ENCODE results near the gene SFRP4.

Gene SFRP4

GRCh38 chr7:37952240-37952639 lies 35.6 kb upstream of the SFRP4 start:
- no peak for TF ChIP-seq CTCF (conservative IDR thresholded peaks at IDR 0.05; ENCODE audit: low read length)
- DNase-seq (ENCODE audit: low read depth), result no peak
- no peak overlapping the region for H3K4me3 ChIP-seq (ENCODE audit: low read length)

- TF ChIP-seq CTCF (conservative IDR thresholded peaks at IDR 0.05; ENCODE audit: low read length), result no peak
- no peak for DNase-seq (ENCODE audit: low read depth)
- no peak overlapping the region for H3K4me3 ChIP-seq (ENCODE audit: low read length)
Measured at GRCh38 chr7:37947941-37948210, 31.3 kb upstream of the SFRP4 start.

- no peak for DNase-seq (ENCODE audit: low read depth)
- TF ChIP-seq CTCF (conservative IDR thresholded peaks at IDR 0.05; ENCODE audit: low read length), result no peak
- H3K4me3 ChIP-seq (ENCODE audit: low read length), result no peak overlapping the region
Measured at GRCh38 chr7:37947138-37947940, 30.7 kb upstream of the SFRP4 start.

GRCh38 chr7:37945336-37945735 lies 28.7 kb upstream of the SFRP4 start:
- H3K4me3 ChIP-seq (ENCODE audit: low read length), result no peak overlapping the region
- no peak for TF ChIP-seq CTCF (conservative IDR thresholded peaks at IDR 0.05; ENCODE audit: low read length)
- no peak for DNase-seq (ENCODE audit: low read depth)

GRCh38 chr7:37944737-37945054 lies 28.1 kb upstream of the SFRP4 start:
- no peak for TF ChIP-seq CTCF (conservative IDR thresholded peaks at IDR 0.05; ENCODE audit: low read length)
- no peak overlapping the region for H3K4me3 ChIP-seq (ENCODE audit: low read length)
- DNase-seq (ENCODE audit: low read depth), result no peak

GRCh38 chr7:37943905-37944736 lies 27.5 kb upstream of the SFRP4 start:
- TF ChIP-seq CTCF (conservative IDR thresholded peaks at IDR 0.05; ENCODE audit: low read length), result no peak
- no peak overlapping the region for H3K4me3 ChIP-seq (ENCODE audit: low read length)
- no peak for DNase-seq (ENCODE audit: low read depth)

Data from AG10803 (cell line).